NCI-H774 (cell line): ENCODE measurements around the gene KCNN4.

ENCODE experiments used
- DNase-seq: peaks from one replicate; lab custom pipeline; 2025; lab: John Stamatoyannopoulos, UW

The KCNN4 gene

DNA sequence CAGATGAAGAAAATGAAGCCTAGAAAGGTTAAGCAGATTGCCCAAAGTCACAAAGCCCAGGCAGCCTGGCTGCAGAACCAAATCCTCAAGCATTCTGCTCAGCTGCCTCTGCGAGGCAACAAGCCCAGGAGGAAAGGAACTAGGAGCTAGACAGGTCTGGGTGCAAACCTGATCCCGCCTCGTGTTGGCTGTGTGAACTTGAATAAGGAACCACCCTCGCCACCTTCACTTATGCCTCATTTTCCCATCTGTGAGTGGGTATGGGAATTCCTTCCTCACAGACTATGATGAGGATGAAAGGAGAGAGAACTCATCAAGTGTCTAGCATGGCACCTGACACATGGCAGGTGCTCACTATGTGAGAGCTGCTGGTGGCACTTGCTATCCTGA, 32.6 kb downstream of the KCNN4 start:
- no peak for DNase-seq

DNA sequence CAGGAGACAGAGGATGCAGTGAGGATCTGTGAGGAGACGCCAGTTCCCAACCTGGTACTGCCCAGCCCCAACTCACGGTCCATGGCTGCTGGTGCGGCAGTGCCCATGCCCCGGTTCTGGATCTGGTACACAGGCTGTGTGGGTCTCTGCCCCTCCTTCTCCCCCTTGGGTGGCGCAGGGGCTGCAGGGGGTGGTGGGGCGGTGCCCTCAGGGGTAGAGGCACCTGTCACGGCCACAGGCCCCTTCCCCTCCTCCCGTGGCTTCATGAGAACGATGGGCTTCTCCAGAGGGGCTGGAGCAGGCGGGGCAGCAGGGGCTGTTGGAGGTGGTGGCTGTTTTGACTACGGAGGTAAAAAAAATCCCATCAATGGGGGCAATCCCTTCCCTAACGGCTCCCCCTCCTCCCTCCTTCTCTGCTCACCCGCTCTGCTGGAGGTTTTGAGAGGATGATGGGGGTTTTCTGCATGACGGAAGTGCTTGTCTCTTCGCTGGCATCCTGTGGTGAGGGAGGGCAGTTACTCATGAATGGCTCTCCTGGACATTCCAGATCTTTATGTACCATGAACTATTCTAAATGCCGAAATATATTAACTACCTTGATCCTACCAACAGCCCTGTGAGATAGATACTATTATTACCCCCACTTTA, 33.1 kb downstream of the KCNN4 start:
- DNase-seq = no peak

DNA sequence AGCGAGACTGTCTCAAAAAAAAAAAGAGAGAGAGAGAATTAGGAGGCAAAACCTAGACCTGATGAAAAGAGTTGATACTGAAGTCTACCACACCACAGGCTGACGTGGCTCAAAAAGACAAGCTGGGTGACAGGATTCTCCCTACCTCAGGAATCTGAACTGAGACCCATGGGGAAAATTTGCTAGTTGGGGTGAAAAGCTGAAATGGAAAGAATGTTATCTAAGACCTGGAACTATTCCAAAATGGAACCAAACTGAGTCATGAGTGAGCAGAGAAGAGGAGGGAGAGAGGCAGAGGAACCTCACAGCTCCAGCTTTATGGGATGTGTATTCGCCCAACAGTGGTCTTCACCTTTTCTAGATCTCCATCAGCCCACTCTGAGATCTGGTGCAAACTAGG, 37.7 kb downstream of the KCNN4 start:
- no peak for DNase-seq

DNA sequence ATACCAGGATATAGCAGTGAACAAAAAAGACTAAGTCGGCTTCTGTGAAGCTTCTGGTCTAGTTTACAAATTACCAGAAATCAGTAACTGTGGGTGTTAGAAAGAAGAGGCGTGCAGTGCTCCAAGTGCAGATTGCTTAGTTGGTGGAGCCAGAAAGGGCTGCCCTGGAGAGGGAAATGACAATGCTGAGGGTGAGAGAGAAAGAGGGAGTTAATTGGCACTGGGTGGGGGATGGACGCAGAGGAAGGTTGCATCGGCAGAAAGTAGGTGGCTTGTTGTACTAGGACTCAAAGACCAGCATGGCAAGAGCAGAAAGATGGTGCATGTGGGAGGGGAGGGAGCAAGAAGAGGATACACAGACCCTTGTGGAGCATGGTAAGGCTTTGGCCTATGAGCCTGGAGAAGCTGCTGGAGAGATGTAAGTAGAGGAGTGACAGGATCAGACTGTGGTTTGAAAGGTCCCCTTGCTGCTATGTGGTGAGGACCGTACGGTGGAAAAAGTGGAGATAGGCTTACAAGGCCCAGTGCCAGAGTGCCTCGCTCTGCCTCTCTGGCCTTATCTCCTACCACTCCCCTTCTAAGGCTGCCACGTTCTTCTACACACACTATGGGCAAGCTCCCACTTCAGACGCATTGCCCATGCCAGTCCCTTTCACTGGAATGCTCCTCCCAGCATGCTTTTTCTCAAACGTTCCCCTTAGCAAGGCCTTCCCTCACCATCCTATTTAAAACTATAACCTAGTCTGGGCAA, 39.5 kb downstream of the KCNN4 start:
- DNase-seq = no peak

DNA sequence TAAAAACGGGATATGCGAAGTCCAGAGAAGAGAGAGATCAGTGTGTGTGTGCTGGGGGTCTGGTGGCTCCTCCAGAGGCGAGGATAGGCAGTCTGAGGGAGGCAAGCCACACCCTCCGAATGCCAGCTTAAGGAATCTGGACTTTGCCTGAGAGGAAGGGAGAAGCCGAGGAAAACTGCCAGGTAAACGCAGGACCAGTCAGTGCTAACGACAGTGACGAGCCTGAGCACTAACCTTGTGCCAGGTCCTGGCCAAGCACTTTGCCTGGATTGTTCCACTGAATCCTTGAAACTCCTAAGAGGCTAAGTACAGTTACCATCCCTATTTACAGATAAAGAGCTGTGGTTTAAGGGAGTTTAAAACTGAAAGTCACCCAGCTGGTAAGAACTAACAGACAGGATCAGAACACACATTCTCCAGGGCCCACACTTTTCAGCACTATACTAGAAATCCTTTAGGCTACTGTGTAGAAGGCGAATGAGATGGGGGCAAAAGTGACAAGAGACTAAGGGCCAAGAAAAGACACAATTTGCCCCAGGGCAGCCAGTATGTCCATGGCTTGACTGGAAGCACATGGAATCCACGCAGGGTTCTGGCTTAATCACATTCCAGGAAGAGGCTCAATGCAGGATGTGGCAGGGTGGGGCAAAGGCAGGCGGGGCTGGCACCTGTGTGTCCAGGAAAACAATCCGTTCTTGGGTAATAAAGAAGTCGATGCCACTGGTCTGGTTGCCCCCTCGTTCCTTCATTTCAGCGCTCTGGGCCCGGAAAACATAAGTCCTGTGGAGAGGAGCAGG, 41.1 kb downstream of the KCNN4 start:
- DNase-seq = no peak

DNA sequence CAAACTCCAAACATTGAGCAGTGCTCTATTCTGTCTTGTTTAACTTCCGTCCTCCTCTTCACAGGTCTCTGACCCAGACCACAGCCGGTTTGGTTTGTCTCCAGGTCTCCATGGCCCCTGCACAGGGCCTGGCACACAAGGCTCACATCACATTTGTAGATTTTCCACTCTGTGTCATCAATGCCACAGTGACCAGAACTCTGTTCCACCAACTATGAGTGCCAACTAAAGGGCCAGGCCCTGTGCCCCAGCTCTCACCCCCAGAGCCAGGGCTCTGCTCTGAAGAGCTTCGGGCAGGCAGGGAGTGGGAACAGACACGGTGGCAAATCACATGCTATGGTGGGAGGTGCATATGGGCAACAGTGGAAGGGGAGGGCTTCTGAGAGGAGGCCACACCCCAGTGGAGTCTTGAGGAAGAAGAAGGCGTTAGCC, 42.0 kb downstream of the KCNN4 start:
- no peak for DNase-seq

DNA sequence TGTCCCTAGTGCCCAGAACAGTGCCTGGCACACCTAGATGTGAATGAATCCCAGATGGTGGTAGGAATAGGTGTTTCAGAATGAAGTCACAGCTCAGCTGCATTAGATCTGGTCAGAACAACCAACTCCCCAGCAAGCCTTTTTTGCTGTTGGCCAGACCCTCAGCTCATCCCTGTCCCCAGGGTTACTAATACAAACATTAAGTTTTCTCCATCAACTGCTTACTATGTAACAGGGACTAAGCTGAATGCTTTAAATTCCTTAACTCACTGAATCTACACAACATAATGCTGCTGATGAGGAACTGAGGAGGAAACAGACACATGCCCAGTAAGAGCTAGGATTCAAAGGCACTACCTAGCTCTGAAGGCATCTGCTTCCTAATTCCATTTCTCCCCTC, 44.8 kb downstream of the KCNN4 start:
- DNase-seq = no peak

DNA sequence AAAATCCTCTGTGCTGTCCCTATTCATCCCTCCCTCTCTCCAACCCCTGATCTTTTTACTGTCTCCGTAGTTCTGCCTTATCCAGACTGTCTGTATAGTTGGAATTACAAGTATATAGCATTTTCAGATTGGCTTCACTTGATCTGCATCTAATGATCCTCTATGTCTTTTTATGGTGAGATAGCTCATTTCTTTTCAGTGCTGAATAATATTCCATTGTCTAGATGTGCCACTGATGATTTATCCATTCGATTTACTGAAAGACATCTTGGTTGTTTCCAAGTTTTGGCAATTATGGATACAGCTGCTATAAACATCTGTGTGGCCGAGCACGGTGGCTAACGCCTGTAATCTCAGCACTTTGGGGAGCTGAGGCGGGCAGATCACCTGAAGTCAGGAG, 45.8 kb downstream of the KCNN4 start:
- DNase-seq = no peak

DNA sequence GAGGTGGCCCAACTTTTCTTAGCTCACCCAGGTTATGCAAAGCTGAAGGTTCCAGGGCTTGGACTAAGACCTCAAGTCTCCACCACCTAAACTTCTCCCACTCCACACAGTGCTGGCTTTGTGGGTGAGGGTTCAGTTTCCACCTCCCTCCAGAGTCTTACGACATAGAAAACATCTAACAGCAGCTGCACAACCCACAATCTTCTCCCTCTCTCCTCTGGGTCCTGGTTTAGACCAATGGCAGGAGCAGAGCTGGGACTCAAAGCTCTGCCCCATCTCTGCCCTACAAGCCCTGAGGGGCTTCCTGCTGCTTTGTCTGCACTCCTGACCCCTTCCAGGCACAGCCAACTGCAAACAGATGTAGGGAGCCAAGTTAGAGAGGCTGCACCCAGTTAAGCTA, 48.9 kb downstream of the KCNN4 start:
- no peak for DNase-seq

DNA sequence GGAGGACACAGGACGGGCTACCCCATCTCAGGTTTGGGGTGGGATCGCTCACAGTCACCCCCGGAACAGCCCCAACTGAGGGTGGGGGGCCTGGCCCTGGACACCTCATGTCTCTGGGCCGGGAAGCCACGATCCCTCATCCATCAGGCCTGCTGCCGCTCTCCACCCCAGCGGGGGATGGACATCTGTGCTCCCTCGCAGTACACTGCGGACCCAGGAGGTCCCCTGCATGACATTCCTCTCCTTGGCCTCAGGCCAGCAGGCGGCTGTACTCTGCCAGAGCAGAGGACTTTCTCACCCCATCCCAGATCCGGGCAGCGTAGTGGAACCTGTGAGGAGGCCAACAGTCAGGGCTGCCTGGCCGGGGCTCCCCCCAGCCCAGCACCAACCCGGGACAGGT, 49.4 kb downstream of the KCNN4 start:
- no peak for DNase-seq

DNA sequence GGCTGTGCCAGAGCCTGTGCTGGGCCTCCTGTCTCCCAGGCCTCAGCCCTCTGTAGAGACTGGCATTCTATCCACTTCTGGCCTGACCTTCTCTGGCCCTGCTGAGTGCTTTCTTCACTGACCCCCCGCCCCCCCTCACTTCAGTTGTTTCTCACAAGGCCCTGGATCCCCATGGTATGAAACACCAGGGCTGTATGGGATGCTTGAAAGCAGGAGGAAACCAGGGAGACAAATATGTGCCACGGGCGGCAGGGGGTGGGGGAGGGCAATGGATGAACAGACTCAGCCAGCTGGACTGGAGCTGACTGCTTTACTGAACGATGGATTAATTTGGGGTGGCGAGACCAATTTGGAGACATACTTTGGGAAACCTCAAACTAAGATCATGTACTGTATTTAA, 50.9 kb downstream of the KCNN4 start:
- no peak for DNase-seq

DNA sequence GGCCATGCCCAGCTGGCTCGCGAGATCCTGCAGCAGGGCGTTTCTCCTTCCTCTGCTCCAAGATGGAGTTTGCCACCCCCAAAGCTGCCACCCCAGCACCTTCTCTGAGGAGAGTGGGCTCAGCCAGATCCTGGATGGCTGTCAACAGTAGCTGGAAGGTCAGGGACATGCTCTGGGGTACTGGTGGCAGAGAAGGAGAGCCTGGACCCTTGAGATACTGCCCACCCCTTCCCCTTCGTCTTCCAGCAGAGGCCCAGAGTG, 53.2 kb downstream of the KCNN4 start:
- no peak for DNase-seq

DNA sequence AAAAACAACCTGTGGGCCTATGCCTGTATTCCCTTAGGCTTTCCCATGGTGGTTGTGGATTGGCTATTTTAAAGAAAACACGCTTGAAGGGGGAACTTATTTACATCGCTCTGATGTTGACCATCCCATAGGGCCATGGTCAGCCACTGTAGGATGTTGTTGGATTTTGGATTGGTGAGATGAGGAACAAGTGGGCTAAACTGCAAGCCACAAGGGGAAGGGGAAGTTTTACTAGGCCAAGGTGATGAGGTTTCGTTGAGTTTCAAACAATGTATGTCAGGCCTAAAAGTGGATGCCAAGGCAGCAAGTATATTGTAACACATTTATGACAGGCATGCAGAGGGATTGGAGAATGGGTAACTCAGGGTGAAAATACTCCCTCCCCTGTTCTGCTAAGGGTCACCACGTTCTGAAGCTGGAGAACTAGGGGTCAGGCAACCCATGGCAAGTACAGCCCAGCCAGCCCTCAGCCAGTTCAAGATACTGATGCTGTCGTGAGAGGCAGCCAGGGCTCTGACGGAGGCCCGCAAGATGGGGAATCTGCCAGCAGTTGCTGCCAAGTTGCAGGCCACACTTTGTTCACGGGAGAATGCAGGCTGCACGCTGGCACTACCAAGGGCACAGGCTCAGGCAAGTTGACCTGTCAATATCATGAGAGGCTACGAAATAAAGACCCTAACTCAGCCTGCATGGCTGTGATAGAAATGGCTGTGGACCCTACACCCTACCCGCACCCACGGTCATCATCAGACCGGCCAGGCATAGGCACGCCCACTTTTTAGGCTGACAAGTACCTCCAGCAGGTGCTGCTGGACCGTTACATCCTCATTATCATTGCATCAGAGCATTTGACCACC, 53.8 kb downstream of the KCNN4 start:
- no peak for DNase-seq

DNA sequence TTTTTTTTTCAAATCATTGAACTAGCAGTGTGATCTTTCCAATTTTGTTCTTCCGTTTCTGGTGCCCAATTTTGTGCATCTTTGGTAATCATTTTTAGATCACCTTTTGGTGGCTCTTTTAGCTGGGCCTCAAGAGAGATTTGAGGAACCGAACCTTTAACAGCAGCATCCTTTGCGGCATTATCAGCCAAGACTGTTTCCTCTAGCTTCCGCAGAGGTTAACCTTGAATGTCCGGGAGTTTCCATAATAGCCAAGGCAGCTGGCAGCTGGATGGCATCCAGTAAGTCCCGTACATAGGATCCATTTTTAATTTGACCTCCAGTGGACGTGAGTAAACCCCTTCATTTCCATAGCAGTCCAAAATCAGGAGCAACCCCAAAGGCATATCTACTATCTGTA, 55.3 kb downstream of the KCNN4 start:
- no peak for DNase-seq

DNA sequence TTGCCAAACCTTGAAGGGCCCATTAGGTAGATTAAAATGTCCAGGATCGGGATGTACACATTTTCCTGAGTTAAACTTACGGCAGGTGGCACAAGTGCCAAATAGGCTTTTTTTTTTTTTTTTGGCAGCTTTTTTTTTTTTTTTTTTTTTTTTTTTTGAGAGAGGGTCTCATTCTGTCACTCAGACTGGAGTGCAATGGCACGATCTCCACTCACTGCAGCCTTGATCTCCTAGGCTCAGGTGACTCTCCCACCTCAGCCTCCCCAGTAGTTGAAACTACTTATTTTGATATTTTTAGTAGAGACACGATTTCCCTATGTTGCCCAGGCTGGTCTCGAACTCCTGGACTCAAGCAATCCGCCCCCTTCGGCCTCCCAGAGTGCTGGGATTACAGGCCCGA, 55.9 kb downstream of the KCNN4 start:
- DNase-seq = no peak

DNA sequence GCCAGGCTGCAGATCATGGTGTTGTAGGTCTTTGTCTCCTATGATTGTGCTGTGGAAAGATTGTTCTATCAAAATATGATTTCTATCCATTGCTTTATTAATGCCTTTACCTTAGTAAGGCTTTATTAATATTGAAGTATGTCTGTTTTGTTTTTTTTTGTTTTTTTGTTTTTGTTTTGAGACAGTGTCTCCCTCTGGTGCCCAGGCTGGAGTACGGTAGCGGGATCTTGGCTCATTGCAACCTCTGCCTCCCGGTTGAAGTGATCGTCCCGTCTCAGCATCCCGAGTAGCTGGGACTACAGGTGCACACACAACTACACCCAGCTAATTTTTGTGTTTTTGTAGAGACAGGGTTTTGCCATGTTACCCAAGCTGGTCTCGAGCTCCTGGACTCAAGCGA, 57.2 kb downstream of the KCNN4 start:
- no peak for DNase-seq

DNA sequence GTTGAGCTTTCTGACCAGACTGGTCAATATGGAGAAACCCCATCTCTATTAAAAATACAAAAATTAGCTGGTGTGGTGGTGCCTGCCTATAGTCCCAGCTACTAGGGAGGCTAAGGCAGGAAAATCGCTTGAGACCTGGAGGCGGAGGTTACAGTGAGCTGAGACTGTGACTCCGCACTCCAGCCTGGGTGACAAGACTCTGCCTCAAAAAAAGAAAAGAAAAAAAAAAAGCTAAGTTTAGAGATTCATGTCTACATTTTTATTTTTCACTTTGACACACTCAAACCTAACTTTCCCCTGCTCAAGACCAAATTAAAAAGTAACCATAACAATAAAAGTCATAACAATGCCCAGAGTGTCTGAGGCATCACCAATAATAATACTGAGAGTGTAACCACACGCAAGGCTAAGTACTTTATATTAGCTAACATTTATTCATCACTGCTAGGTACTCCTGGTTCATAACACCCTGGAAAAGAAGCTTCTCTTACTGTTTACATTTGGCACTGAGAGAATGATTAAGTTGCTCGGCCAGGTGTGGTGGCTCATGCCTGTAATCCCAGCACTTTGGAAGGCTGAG, 59.2 kb downstream of the KCNN4 start:
- DNase-seq = no peak

DNA sequence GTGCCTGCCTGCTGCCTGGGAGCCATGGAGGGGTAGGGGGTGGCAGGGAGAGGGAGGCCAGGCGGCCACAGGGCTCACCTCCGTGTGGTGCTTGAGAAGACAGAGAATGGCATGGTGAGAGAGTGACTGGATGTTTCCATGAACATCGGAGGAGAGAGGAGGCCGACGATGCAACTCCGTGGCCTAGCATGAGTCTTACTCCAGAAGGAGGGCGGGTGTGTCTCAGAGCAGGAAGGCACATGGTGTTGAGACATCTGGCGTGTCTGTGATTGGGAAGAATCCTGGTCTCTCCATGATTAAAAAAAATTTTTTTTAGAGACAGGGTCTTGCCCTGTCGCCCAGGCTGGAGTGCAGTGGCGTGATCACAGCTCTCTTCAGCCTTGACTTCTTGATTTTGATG, 59.8 kb downstream of the KCNN4 start:
- DNase-seq = no peak

DNA sequence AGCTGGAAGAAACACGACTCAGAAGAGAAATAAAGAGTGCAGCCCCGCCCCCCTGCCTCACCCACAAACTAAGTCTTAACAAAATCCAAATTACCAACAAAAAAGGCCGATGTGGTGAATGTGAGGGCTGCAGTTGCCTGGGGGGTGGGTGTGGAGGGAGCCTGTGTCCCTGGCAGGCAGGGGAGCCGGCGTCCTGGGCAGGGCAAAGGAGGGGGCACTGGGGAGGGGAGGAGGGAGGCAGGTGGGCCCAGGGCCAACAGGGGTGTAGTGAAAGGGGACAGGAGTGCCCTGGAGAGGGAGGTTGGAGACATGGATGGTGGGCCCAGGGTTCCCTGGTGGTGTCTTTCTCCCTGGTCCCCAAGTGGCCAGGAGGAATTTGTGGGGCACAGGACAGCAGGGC, 60.9 kb downstream of the KCNN4 start:
- DNase-seq = no peak

DNA sequence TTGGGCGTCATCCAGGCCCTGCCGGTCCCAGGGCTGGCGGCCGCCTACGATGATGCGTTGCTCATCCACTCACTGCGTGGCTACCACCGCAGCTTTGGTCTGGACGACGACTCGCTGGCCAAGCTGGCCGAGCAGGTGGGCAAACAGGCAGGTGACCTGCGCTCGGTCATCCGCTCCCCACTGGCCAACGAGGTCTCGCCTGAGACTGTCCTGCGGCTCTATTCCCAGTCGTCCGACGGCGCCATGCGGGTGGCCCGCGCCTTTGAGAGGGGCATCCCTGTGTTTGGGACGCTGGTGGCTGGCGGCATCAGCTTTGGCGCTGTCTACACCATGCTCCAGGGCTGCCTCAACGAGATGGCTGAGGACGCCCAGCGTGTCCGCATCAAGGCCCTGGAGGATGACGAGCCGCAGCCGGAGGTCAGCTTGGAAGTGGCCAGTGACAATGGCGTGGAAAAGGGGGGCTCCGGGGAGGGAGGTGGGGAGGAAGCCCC, 61.4 kb downstream of the KCNN4 start:
- no peak for DNase-seq

DNA sequence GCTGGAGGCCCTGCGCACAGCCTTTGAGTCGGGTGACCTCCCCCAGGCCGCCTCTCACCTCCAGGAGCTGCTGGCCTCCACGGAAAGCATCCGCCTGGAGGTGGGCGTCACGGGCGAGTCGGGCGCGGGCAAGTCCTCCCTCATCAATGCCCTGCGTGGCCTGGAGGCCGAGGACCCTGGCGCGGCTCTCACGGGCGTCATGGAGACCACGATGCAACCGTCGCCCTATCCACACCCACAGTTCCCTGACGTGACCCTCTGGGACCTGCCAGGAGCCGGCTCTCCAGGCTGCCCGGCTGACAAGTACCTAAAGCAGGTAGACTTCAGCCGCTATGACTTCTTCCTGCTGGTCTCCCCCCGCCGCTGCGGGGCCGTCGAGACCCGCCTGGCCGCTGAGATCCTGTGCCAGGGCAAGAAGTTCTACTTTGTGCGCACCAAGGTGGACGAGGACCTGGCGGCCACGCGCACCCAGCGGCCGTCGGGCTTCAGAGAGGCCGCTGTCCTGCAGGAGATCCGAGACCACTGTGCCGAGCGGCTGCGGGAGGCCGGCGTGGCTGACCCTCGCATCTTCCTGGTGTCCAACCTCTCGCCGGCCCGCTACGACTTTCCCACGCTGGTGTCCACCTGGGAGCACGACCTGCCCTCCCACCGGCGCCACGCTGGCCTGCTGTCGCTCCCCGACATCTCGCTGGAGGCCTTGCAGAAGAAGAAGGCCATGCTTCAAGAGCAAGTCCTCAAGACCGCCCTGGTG, 62.0 kb downstream of the KCNN4 start:
- DNase-seq = no peak
